ENCODE measurements around the gene SIGLEC14.
"Not testable (repeated sequence)": the region's sequence is repeated elsewhere in the genome, so short reads cannot be mapped to it uniquely, and the experiment has no call there.

The SIGLEC14 gene

GRCh38 chr19:51646730-51647129 is at the start of gene SIGLEC14:
TSS of gene SIGLEC14 (minus strand) at chr19:51646825. CDS start at chr19:51646759, 66 bp downstream.
- DNase-seq (ENCODE audit: low read depth): not testable (repeated sequence)

- no peak for DNase-seq (ENCODE audit: low read depth)
These were observed 49.2 kb upstream of the SIGLEC14 start for GRCh38 chr19:51695702-51696315.

GRCh38 chr19:51695088-51695487 is 48.5 kb upstream of the SIGLEC14 start:
- no peak for DNase-seq (ENCODE audit: low read depth)

GRCh38 chr19:51694318-51695085 is 47.9 kb upstream of the SIGLEC14 start:
- no peak for DNase-seq (ENCODE audit: low read depth)

- no peak for DNase-seq (ENCODE audit: low read depth)
These were observed 47.2 kb upstream of the SIGLEC14 start for GRCh38 chr19:51693819-51694218.

- DNase-seq (ENCODE audit: low read depth): no peak
These were observed 46.6 kb upstream of the SIGLEC14 start, which contains the start of gene SPACA6 for GRCh38 chr19:51693260-51693659. TSS of gene SPACA6 (plus strand) at chr19:51693330. CDS start at chr19:51693527, 197 bp downstream.

GRCh38 chr19:51692468-51692867 is 45.8 kb upstream of the SIGLEC14 start:
- DNase-seq (ENCODE audit: low read depth): no peak

GRCh38 chr19:51691584-51692428 is 45.2 kb upstream of the SIGLEC14 start:
- DNase-seq (ENCODE audit: low read depth): no peak

- DNase-seq (ENCODE audit: low read depth): no peak
These were observed 44.5 kb upstream of the SIGLEC14 start for GRCh38 chr19:51691074-51691583.

- peak; percentile 34 for DNase-seq (ENCODE audit: low read depth)
These were observed 43.9 kb upstream of the SIGLEC14 start for GRCh38 chr19:51690454-51691073.

- DNase-seq (ENCODE audit: low read depth): no peak
These were observed 43.3 kb upstream of the SIGLEC14 start for GRCh38 chr19:51689751-51690453.

GRCh38 chr19:51688671-51689571 is 42.3 kb upstream of the SIGLEC14 start:
- no peak for DNase-seq (ENCODE audit: low read depth)

GRCh38 chr19:51687791-51688670 is 41.4 kb upstream of the SIGLEC14 start:
- DNase-seq (ENCODE audit: low read depth): no peak

GRCh38 chr19:51686171-51686570 is 39.5 kb upstream of the SIGLEC14 start:
- DNase-seq (ENCODE audit: low read depth): no peak

GRCh38 chr19:51681286-51681941 is 34.8 kb upstream of the SIGLEC14 start:
- DNase-seq (ENCODE audit: low read depth): no peak

- no peak for DNase-seq (ENCODE audit: low read depth)
These were observed 33.8 kb upstream of the SIGLEC14 start for GRCh38 chr19:51680474-51680873.

- DNase-seq (ENCODE audit: low read depth): no peak
These were observed 30.0 kb upstream of the SIGLEC14 start for GRCh38 chr19:51676566-51677083.

- not testable (repeated sequence) for DNase-seq (ENCODE audit: low read depth)
These were observed 29.4 kb upstream of the SIGLEC14 start for GRCh38 chr19:51675911-51676565.

Measured in stimulated activated CD8-positive, alpha-beta memory T cell treated with anti-CD3 and anti-CD28 coated beads, Interleukin-4, amount 100 ng/mL, for 24 hours (primary cell).